Epithelial cell of prostate (primary cell): ENCODE measurements around the gene RAC3.
A peak's percentile ranks its signal among the peaks of the same experiment; 100 is the strongest.
"Not testable (repeated sequence)": the region's sequence is repeated elsewhere in the genome, so short reads cannot be mapped to it uniquely, and the experiment has no call there.

Experiments used
- DNase-seq: peaks from one replicate; pipeline ENCODE4 v3.0.0-alpha.2; 2011; ENCODE audit warnings: low read depth, low spot score
- H3K27ac ChIP-seq: fragments of 450-650 bp; 2 replicates; pipeline ENCODE4 v1.5.1; 2017; ENCODE audit warnings: mild to moderate bottlenecking

RAC3 gene

GRCh38 chr17:82037092-82037888, 5.8 kb downstream of the RAC3 start, which contains the start of gene DCXR:
Gene DCXR (minus strand): TSS chr17:82037697. CDS start chr17:82037682, 15 bp downstream.
- DNase-seq: peak; percentile 80
- H3K27ac ChIP-seq: peak within 1 kb of the TSS; percentile 63

- peak overlapping the region; percentile 63 for H3K27ac ChIP-seq
- DNase-seq: no peak
Observed at GRCh38 chr17:82037889-82038195, 6.4 kb downstream of the RAC3 start.

GRCh38 chr17:82038796-82039409, 7.4 kb downstream of the RAC3 start:
- not testable (repeated sequence) for H3K27ac ChIP-seq, DNase-seq

- no peak overlapping the region for H3K27ac ChIP-seq
Observed at GRCh38 chr17:82039695-82040299, 8.3 kb downstream of the RAC3 start.

GRCh38 chr17:82041144-82041814, 9.8 kb downstream of the RAC3 start:
- no peak for DNase-seq
- no peak overlapping the region for H3K27ac ChIP-seq

More at GRCh38 chr17:82039695-82040299, 8.3 kb downstream of the RAC3 start:
- no peak for DNase-seq

- no peak for DNase-seq
- H3K27ac ChIP-seq: no peak overlapping the region
Observed at GRCh38 chr17:82042649-82043048, 11.2 kb downstream of the RAC3 start.

GRCh38 chr17:82043507-82043906, 12.0 kb downstream of the RAC3 start:
- no peak overlapping the region for H3K27ac ChIP-seq
- no peak for DNase-seq

GRCh38 chr17:82045936-82046484, 14.5 kb downstream of the RAC3 start:
- no peak for DNase-seq
- no peak overlapping the region for H3K27ac ChIP-seq

GRCh38 chr17:82046903-82047302, 15.4 kb downstream of the RAC3 start:
- DNase-seq: no peak
- no peak overlapping the region for H3K27ac ChIP-seq

GRCh38 chr17:82047379-82047778, 15.9 kb downstream of the RAC3 start:
- DNase-seq: no peak
- no peak overlapping the region for H3K27ac ChIP-seq

GRCh38 chr17:82047914-82048570, 16.6 kb downstream of the RAC3 start:
- no peak overlapping the region for H3K27ac ChIP-seq

GRCh38 chr17:82048571-82048971, 17.1 kb downstream of the RAC3 start:
- H3K27ac ChIP-seq: no peak overlapping the region
- no peak for DNase-seq

More at GRCh38 chr17:82047914-82048570, 16.6 kb downstream of the RAC3 start:
- DNase-seq: no peak

- no peak for DNase-seq
- no peak overlapping the region for H3K27ac ChIP-seq
Observed at GRCh38 chr17:82049106-82049505, 17.6 kb downstream of the RAC3 start.

GRCh38 chr17:82049521-82049971, 18.1 kb downstream of the RAC3 start:
- no peak for DNase-seq
- H3K27ac ChIP-seq: no peak overlapping the region

- no peak overlapping the region for H3K27ac ChIP-seq
- no peak for DNase-seq
Observed at GRCh38 chr17:82050152-82050760, 18.8 kb downstream of the RAC3 start.

- peak overlapping the region; percentile 43 for H3K27ac ChIP-seq
- DNase-seq: no peak
Observed at GRCh38 chr17:82050761-82051641, 19.5 kb downstream of the RAC3 start.

- no peak for DNase-seq
- peak within 1 kb of the TSS; percentile 43 for H3K27ac ChIP-seq
Observed at GRCh38 chr17:82051776-82052637, 20.5 kb downstream of the RAC3 start, which contains the start of the genes GPS1 and RFNG. Gene GPS1 (plus strand): TSS chr17:82051898. CDS start chr17:82051932, 34 bp downstream. Gene RFNG (minus strand): TSS chr17:82051811. CDS start chr17:82051766, 45 bp downstream.
